Measurements from ENCODE around the gene SIDT1.
A peak's percentile ranks its signal among the peaks of the same experiment; 100 is the strongest.

SIDT1 gene

GRCh38 chr3:113626503-113627371 is 94.4 kb downstream of the SIDT1 start:
- ChIA-PET CTCF (interaction anchor here (0.5 to 1.1 kb wide), 4 partner anchors 49 to 492 kb away, joined by 3 read pairs; no protein-coding TSS in a partner anchor), POLR2A (no interaction called here)
- TF ChIP-seq L3MBTL2 (conservative IDR thresholded peaks at IDR 0.05) (no peak; the same call in 1 of the 2 replicates), BHLHE40 (IDR thresholded peaks at IDR 0.05; ENCODE audit: borderline replicate concordance) (no peak), ZNF384 (IDR thresholded peaks at IDR 0.05) (no peak), FOXA1 (IDR thresholded peaks at IDR 0.05) (no peak)

DNA sequence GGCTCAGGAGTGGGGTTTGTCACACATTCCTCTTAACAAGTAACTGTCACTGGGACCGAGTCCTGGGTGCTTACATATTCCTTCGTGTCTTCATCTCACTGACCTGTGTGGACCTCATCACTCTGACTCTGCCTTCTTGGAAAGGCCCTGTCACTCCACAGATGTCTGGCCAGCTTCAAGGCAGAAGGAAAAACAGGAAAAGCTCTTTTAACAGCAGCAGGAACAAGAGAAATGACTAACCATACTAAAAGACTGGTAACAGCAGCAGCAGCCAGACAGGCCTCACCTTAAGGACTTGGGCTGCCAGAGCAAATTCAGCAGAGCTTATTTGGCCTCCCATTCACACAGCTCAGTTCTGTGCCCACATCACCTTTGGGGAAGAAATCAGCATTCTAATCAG is 96.0 kb downstream of the SIDT1 start:
- no peak for DNase-seq (ENCODE audit: extremely low spot score)
- ChIA-PET CTCF (no interaction called here), POLR2A (no interaction called here)
- no peak for TF ChIP-seq FOXM1 (IDR thresholded peaks at IDR 0.05; ENCODE audit: borderline replicate concordance)
- TF ChIP-seq HDGF (IDR thresholded peaks at IDR 0.05; ENCODE audit: borderline replicate concordance): no peak
- no peak for TF ChIP-seq LEF1 (IDR thresholded peaks at IDR 0.05; ENCODE audit: borderline replicate concordance)
- TF ChIP-seq BHLHE40 (IDR thresholded peaks at IDR 0.05; ENCODE audit: borderline replicate concordance): no peak
- TF ChIP-seq FOXK2 (IDR thresholded peaks at IDR 0.05): no peak
- no peak for TF ChIP-seq FOXA1 (IDR thresholded peaks at IDR 0.05)
- no peak for TF ChIP-seq NFRKB (IDR thresholded peaks at IDR 0.05)
- TF ChIP-seq CTBP1 (IDR thresholded peaks at IDR 0.05; ENCODE audit: borderline replicate concordance): no peak
- TF ChIP-seq ELF4 (IDR thresholded peaks at IDR 0.05): no peak
- TF ChIP-seq PKNOX1 (IDR thresholded peaks at IDR 0.05): no peak
- TF ChIP-seq TARDBP (IDR thresholded peaks at IDR 0.05): no peak
- no peak for TF ChIP-seq ARNT (IDR thresholded peaks at IDR 0.05)

More at GRCh38 chr3:113626503-113627371, 94.4 kb downstream of the SIDT1 start:
- peak; percentile 72 for DNase-seq (ENCODE audit: extremely low spot score)

DNA sequence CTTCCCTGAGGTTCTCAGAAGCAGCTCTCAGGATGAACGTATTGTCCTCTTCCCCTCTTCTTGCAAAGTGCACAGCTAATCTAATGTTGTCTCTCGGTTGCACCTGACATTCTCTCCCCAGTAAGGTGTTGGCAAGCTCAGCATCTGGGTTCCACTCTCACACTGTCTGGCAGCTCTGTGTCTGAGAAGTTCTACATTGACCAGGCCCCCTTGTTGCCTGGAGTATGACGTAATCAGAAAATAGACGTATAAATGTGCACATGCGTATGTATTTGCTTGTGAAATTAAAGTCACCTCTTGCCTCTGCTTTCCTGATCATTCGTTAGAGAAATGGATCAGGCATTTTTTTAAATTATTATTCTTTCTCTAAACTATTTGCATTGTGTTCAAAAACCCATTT is 96.4 kb downstream of the SIDT1 start:
- no peak for TF ChIP-seq SUZ12 (IDR thresholded peaks at IDR 0.05)
- no peak for DNase-seq (ENCODE audit: extremely low spot score)
- CTCF ChIA-PET: no interaction called here
- POLR2A ChIA-PET: no interaction called here

- DNase-seq (ENCODE audit: extremely low spot score): no peak
- ChIA-PET CTCF (interaction anchor here (1.0 kb wide), 1 partner anchor 342 kb away, joined by 3 read pairs; no protein-coding TSS in a partner anchor), POLR2A (no interaction called here)
- TF ChIP-seq TARDBP (IDR thresholded peaks at IDR 0.05) (no peak), SP1 (IDR thresholded peaks at IDR 0.05) (no peak), FOXK2 (IDR thresholded peaks at IDR 0.05) (no peak), HDGF (IDR thresholded peaks at IDR 0.05; ENCODE audit: borderline replicate concordance) (no peak), SUZ12 (IDR thresholded peaks at IDR 0.05) (no peak), L3MBTL2 (conservative IDR thresholded peaks at IDR 0.05) (no peak), FOXM1 (IDR thresholded peaks at IDR 0.05; ENCODE audit: borderline replicate concordance) (no peak), NFRKB (IDR thresholded peaks at IDR 0.05) (no peak), FOXA1 (IDR thresholded peaks at IDR 0.05) (no peak), ZNF384 (IDR thresholded peaks at IDR 0.05) (no peak), CTBP1 (IDR thresholded peaks at IDR 0.05; ENCODE audit: borderline replicate concordance) (no peak), PKNOX1 (IDR thresholded peaks at IDR 0.05) (no peak), LEF1 (IDR thresholded peaks at IDR 0.05; ENCODE audit: borderline replicate concordance) (no peak), ARNT (IDR thresholded peaks at IDR 0.05) (no peak), ELF4 (IDR thresholded peaks at IDR 0.05) (no peak), BHLHE40 (IDR thresholded peaks at IDR 0.05; ENCODE audit: borderline replicate concordance) (no peak)
These were observed 97.4 kb downstream of the SIDT1 start for GRCh38 chr3:113629584-113630421.

GRCh38 chr3:113630956-113631542 is 98.7 kb downstream of the SIDT1 start:
- ChIA-PET CTCF (no interaction called here), POLR2A (no interaction called here)
- DNase-seq (ENCODE audit: extremely low spot score): no peak
- no peak for TF ChIP-seq PKNOX1 (IDR thresholded peaks at IDR 0.05)
- TF ChIP-seq ZNF384 (IDR thresholded peaks at IDR 0.05): no peak
- TF ChIP-seq FOXK2 (IDR thresholded peaks at IDR 0.05): no peak
- TF ChIP-seq SUZ12 (IDR thresholded peaks at IDR 0.05): no peak
- TF ChIP-seq BHLHE40 (IDR thresholded peaks at IDR 0.05; ENCODE audit: borderline replicate concordance): no peak
- no peak for TF ChIP-seq HDGF (IDR thresholded peaks at IDR 0.05; ENCODE audit: borderline replicate concordance)
- TF ChIP-seq SP1 (IDR thresholded peaks at IDR 0.05): no peak
- TF ChIP-seq L3MBTL2 (conservative IDR thresholded peaks at IDR 0.05): no peak
- no peak for TF ChIP-seq FOXA1 (IDR thresholded peaks at IDR 0.05)
- no peak for TF ChIP-seq NFRKB (IDR thresholded peaks at IDR 0.05)
- no peak for TF ChIP-seq CTBP1 (IDR thresholded peaks at IDR 0.05; ENCODE audit: borderline replicate concordance)
- TF ChIP-seq LEF1 (IDR thresholded peaks at IDR 0.05; ENCODE audit: borderline replicate concordance): no peak
- no peak for TF ChIP-seq ELF4 (IDR thresholded peaks at IDR 0.05)
- TF ChIP-seq TARDBP (IDR thresholded peaks at IDR 0.05): no peak
